Spleen (tissue), 11 donors: ENCODE measurements around the gene CMTM8. TPM values are rescaled to one million over a fixed set of nuclear protein-coding genes. Genes with fewer than 3 reads are reported as not detected.

Source experiments
- DNase-seq: peaks from one replicate; pipeline ENCODE4 v3.0.0-alpha.2; 2020
- H3K27ac ChIP-seq, 8 donors: fragments of 200-600 bp; sonication (generic) in 7 of 8; 1 replicate in 4 of 8; 2 replicates in 4 of 8; pipeline versions ENCODE4 v1.5.0 to v1.8.0; 2016 to 2021; ENCODE audit warnings: inconsistent platforms in 4 of 8, mild to moderate bottlenecking in 4 of 8, moderate library complexity in 1 of 8
- H3K27me3 ChIP-seq, 7 donors: fragments of 200-600 bp; sonication (generic) in 6 of 7; replicated peaks in 1 of 7; 1 replicate in 4 of 7; 2 replicates in 3 of 7; pipeline versions ENCODE4 v1.5.0 to v1.8.0; 2016 to 2021; ENCODE audit warnings: inconsistent platforms in 3 of 7, mild to moderate bottlenecking in 1 of 7
- H3K36me3 ChIP-seq, 6 donors: fragments of 200-600 bp; sonication (generic) in 5 of 6; 1 replicate in 4 of 6; 2 replicates in 2 of 6; pipeline versions ENCODE4 v1.5.0 to v1.8.0; 2016 to 2021; ENCODE audit warnings: inconsistent platforms in 2 of 6
- H3K4me1 ChIP-seq, 6 donors: fragments of 200-600 bp; sonication (generic) in 5 of 6; 1 replicate in 3 of 6; 2 replicates in 3 of 6; pipeline versions ENCODE4 v1.5.0 to v1.8.0; 2016 to 2021; ENCODE audit warnings: inconsistent platforms in 3 of 6
- H3K4me3 ChIP-seq, 8 donors: fragments of 200-600 bp; sonication (generic) in 7 of 8; 1 replicate in 4 of 8; 2 replicates in 4 of 8; pipeline versions ENCODE4 v1.5.0 to v1.8.0; 2016 to 2021; ENCODE audit warnings: inconsistent platforms in 4 of 8, mild to moderate bottlenecking in 4 of 8, moderate library complexity in 2 of 8
- H3K9me3 ChIP-seq, 8 donors: fragments of 200-600 bp; sonication (generic) in 7 of 8; 1 replicate in 4 of 8; 2 replicates in 4 of 8; pipeline versions ENCODE4 v1.5.0 to v1.8.0; 2016 to 2021; ENCODE audit warnings: inconsistent platforms in 4 of 8
- CTCF ChIP-seq, 11 experiments: fragments of 200-600 bp in 7 of 11; fragments of 450-650 bp in 4 of 11; sonication (generic) in 4 of 11; IDR thresholded peaks in 8 of 11; conservative IDR thresholded peaks in 3 of 11; 1 replicate in 7 of 11; 2 replicates in 4 of 11; pipeline versions ENCODE4 v1.4.0 to v1.8.0; 2016 to 2021; ENCODE audit warnings: antibody characterized with exemption in 11 of 11, inconsistent platforms in 4 of 11, mild to moderate bottlenecking in 1 of 11
- POLR2A ChIP-seq, 3 donors: fragments of 450-650 bp; IDR thresholded peaks; one replicate each; pipeline ENCODE4 v1.5.1; 2017; ENCODE audit warnings: antibody characterized with exemption in 3 of 3, mild to moderate bottlenecking in 1 of 3
- POLR2AphosphoS5 ChIP-seq, 3 donors: sonication (generic); formaldehyde crosslinking; IDR thresholded peaks; one replicate each; pipeline ENCODE4 v1.5.1; 2017; ENCODE audit warnings: antibody characterized with exemption in 3 of 3
- WGBS, 5 donors: extraction: QIAGEN DNeasy Blood & Tissue Kit in 3 of 5; methylation state at CpG; one replicate each; pipeline versions ENCODE4 v1.1.5 to v1.1.7; 2013 to 2018; 5-methylcytosine and 5-hydroxymethylcytosine counted together
- intact Hi-C: fragments of 100-400 bp; cut with DNase I; formaldehyde crosslinking; loops from one replicate; pipeline ENCODE4 v1.15.0; 2023; ENCODE audit warnings: low total_unique reads
- polyA plus RNA-seq, 3 donors: library from polyadenylated mRNA; stranded (reverse); fragments of 200-250 nt; gene quantifications; one replicate each; pipeline ENCODE4 v1.2.1, GENCODE V29; 2013
- total RNA-seq, 7 donors: library from RNA; depleted of rRNA in 3 of 7; stranded (reverse); fragments of >200 nt in 3 of 7; fragmentation: NEBNext Ultra II Directional in 4 of 7; extraction: Animal tissue kit (Norgen Biotek cat#: 25700) in 4 of 7; gene quantifications; one replicate each; pipeline versions ENCODE4 v1.1.0 to v1.2.1, GENCODE V29; 2016 to 2021
- donor health status: healthy with polysubstance abuse.
- donor health status: DM: no; HTN: no; CAD: no; lungs with moderate emphysema.
- donor health status: DM: no; HTN: no; CAD: no.
- donor health status: Bipolar disorder and iron deficiency.
- donor health status: healthy.
- donor health status: DM: no; HTN: no; CAD: no.
- donor health status: DM: yes; HTN: yes; CAD: no.

CMTM8 gene
- total and polyA plus RNA-seq, 10 donors: 0.61 to 3.5 (median 1.6) TPM

GRCh38 chr3:32281570-32282106 lies 43.2 kb downstream of the CMTM8 start:
- peaks cover 0 to 3% (median 0%) of the 10 kb centered on the region in 7 donors for H3K27me3 ChIP-seq
- TF ChIP-seq POLR2A (IDR thresholded peaks at IDR 0.05) (no peak), CTCF (IDR thresholded peaks at IDR 0.05 in 8 of 11, conservative IDR thresholded peaks at IDR 0.05 in 3 of 11) (no peak), POLR2AphosphoS5 (IDR thresholded peaks at IDR 0.05) (no peak)
- H3K27ac ChIP-seq: no peak overlapping the region
- no peak for DNase-seq
- no peaks in the 10 kb centered on the region for H3K36me3 ChIP-seq
- 82 to 92% (median 87%) methylated on average over 2 of the region's 2 CpGs for WGBS, 5 donors
- no peaks in the 10 kb centered on the region for H3K9me3 ChIP-seq
- peaks cover 0 to 20% (median 5%) of the 10 kb centered on the region in 6 donors for H3K4me1 ChIP-seq
- intact Hi-C loops: no loop called here
- H3K4me3 ChIP-seq: no peak overlapping the region

GRCh38 chr3:32282578-32283154 lies 44.2 kb downstream of the CMTM8 start:
- Histone ChIP-seq H3K27me3 (peaks cover 0 to 3% (median 0%) of the 10 kb centered on the region in 7 donors), H3K27ac (no peak overlapping the region), H3K4me1 (peaks cover 0 to 24% (median 5%) of the 10 kb centered on the region in 6 donors), H3K9me3 (no peaks in the 10 kb centered on the region), H3K36me3 (no peaks in the 10 kb centered on the region), H3K4me3 (no peak overlapping the region)
- no peak for DNase-seq
- intact Hi-C loops: no loop called here
- WGBS, 5 donors: 75 to 84% (median 77%) methylated on average over 4 of the region's 4 CpGs
- TF ChIP-seq CTCF (IDR thresholded peaks at IDR 0.05 in 8 of 11, conservative IDR thresholded peaks at IDR 0.05 in 3 of 11): no peak
- no peak for TF ChIP-seq POLR2A (IDR thresholded peaks at IDR 0.05)
- no peak for TF ChIP-seq POLR2AphosphoS5 (IDR thresholded peaks at IDR 0.05)

- intact Hi-C loops: no loop called here
- H3K4me3 ChIP-seq: no peak overlapping the region
- no peak overlapping the region for H3K27ac ChIP-seq
- H3K9me3 ChIP-seq: no peaks in the 10 kb centered on the region
- H3K36me3 ChIP-seq: no peaks in the 10 kb centered on the region
- WGBS, 5 donors: 39 to 64% (median 62%) methylated on average over 11 to 14 of the region's 14 CpGs
- H3K27me3 ChIP-seq: peaks cover 0 to 3% (median 0%) of the 10 kb centered on the region in 7 donors
- peaks cover 0 to 26% (median 5%) of the 10 kb centered on the region in 6 donors for H3K4me1 ChIP-seq
- TF ChIP-seq CTCF (IDR thresholded peaks at IDR 0.05 in 8 of 11, conservative IDR thresholded peaks at IDR 0.05 in 3 of 11) (no peak), POLR2AphosphoS5 (IDR thresholded peaks at IDR 0.05) (no peak), POLR2A (IDR thresholded peaks at IDR 0.05) (no peak)
- peak; percentile 76 for DNase-seq
Measured at GRCh38 chr3:32283304-32283703, 44.8 kb downstream of the CMTM8 start.

- Histone ChIP-seq H3K4me1 (peaks cover 0 to 30% (median 7%) of the 10 kb centered on the region in 6 donors), H3K27me3 (peaks cover 0 to 3% (median 0%) of the 10 kb centered on the region in 7 donors), H3K4me3 (no peak overlapping the region), H3K36me3 (no peaks in the 10 kb centered on the region), H3K9me3 (no peaks in the 10 kb centered on the region), H3K27ac (no peak overlapping the region)
- TF ChIP-seq POLR2AphosphoS5 (IDR thresholded peaks at IDR 0.05) (no peak), POLR2A (IDR thresholded peaks at IDR 0.05) (no peak), CTCF (IDR thresholded peaks at IDR 0.05 in 8 of 11, conservative IDR thresholded peaks at IDR 0.05 in 3 of 11) (no peak)
- WGBS, 5 donors: 82 to 88% (median 83%) methylated on average over 6 of the region's 6 CpGs
- DNase-seq: no peak
- intact Hi-C loops: no loop called here
Measured at GRCh38 chr3:32284443-32285212, 46.1 kb downstream of the CMTM8 start.
